Measurements from ENCODE around the gene TARP.

TARP gene

GRCh38 chr7:38321515-38321944, 48.1 kb upstream of the TARP start:
- Histone ChIP-seq H3K4me3 (replicated peaks; ENCODE audit: insufficient read depth, low read length) (no peak overlapping the region), H3K27ac (replicated peaks) (no peak overlapping the region), H3K27me3 (ENCODE audit: insufficient read depth, poor library complexity, severe bottlenecking) (no peaks in the 10 kb centered on the region)
- no peak for DNase-seq (ENCODE audit: low read depth in 1 of 2, low spot score in 1 of 2)
- TF ChIP-seq CTCF (IDR thresholded peaks at IDR 0.05; ENCODE audit: insufficient read depth, low read length): no peak
- no peak for TF ChIP-seq SPI1 (IDR thresholded peaks at IDR 0.05; ENCODE audit: borderline replicate concordance, low read depth)

GRCh38 chr7:38321050-38321449, 47.6 kb upstream of the TARP start:
- Histone ChIP-seq H3K27ac (replicated peaks) (no peak overlapping the region), H3K27me3 (ENCODE audit: insufficient read depth, poor library complexity, severe bottlenecking) (no peaks in the 10 kb centered on the region), H3K4me3 (replicated peaks; ENCODE audit: insufficient read depth, low read length) (no peak overlapping the region)
- no peak for TF ChIP-seq CTCF (IDR thresholded peaks at IDR 0.05; ENCODE audit: insufficient read depth, low read length)
- no peak for TF ChIP-seq GABPA (IDR thresholded peaks at IDR 0.05; ENCODE audit: low read depth)
- TF ChIP-seq SPI1 (IDR thresholded peaks at IDR 0.05; ENCODE audit: borderline replicate concordance, low read depth): no peak
- TF ChIP-seq POLR2AphosphoS5 (IDR thresholded peaks at IDR 0.05; ENCODE audit: low read depth): no peak
- TF ChIP-seq REST (IDR thresholded peaks at IDR 0.05; ENCODE audit: insufficient replicate concordance, low read depth): no peak
- no peak for DNase-seq (ENCODE audit: low read depth in 1 of 2, low spot score in 1 of 2)

GRCh38 chr7:38319873-38320272, 46.4 kb upstream of the TARP start:
- Histone ChIP-seq H3K27me3 (ENCODE audit: insufficient read depth, poor library complexity, severe bottlenecking) (no peaks in the 10 kb centered on the region), H3K27ac (replicated peaks) (no peak overlapping the region), H3K4me3 (replicated peaks; ENCODE audit: insufficient read depth, low read length) (no peak overlapping the region)
- no peak for DNase-seq (ENCODE audit: low read depth in 1 of 2, low spot score in 1 of 2)
- TF ChIP-seq SPI1 (IDR thresholded peaks at IDR 0.05; ENCODE audit: borderline replicate concordance, low read depth) (no peak), GABPA (IDR thresholded peaks at IDR 0.05; ENCODE audit: low read depth) (no peak), CTCF (IDR thresholded peaks at IDR 0.05; ENCODE audit: insufficient read depth, low read length) (no peak), POLR2AphosphoS5 (IDR thresholded peaks at IDR 0.05; ENCODE audit: low read depth) (no peak), REST (IDR thresholded peaks at IDR 0.05; ENCODE audit: insufficient replicate concordance, low read depth) (no peak)

GRCh38 chr7:38318803-38319416, 45.5 kb upstream of the TARP start:
- Histone ChIP-seq H3K4me3 (replicated peaks; ENCODE audit: insufficient read depth, low read length) (peak overlapping the region; percentile 41; the same call in 1 of the 2 replicates), H3K27ac (replicated peaks) (peak overlapping the region; percentile 96), H3K27me3 (ENCODE audit: insufficient read depth, poor library complexity, severe bottlenecking) (no peaks in the 10 kb centered on the region)
- DNase-seq (ENCODE audit: low read depth in 1 of 2, low spot score in 1 of 2): peak; percentile 57 to 80
- no peak for TF ChIP-seq REST (IDR thresholded peaks at IDR 0.05; ENCODE audit: insufficient replicate concordance, low read depth)
- no peak for TF ChIP-seq POLR2AphosphoS5 (IDR thresholded peaks at IDR 0.05; ENCODE audit: low read depth)
- TF ChIP-seq CTCF (IDR thresholded peaks at IDR 0.05; ENCODE audit: insufficient read depth, low read length): peak; percentile 78
